GM12878 (cell line): ENCODE data around the gene PTEN. TPM values are rescaled to one million over a fixed set of nuclear protein-coding genes. Genes with fewer than 3 reads are reported as not detected.

Experiments
- BACH1 ChIP-seq: fragments of 450-650 bp; IDR thresholded peaks from 2 replicates; pipeline ENCODE4 v1.6.1; 2017; ENCODE audit warnings: mild to moderate bottlenecking, borderline replicate concordance
- BMI1 ChIP-seq: fragments of 450-650 bp; IDR thresholded peaks from 2 replicates; pipeline ENCODE4 v1.6.1; 2016; ENCODE audit warnings: mild to moderate bottlenecking, moderate library complexity, borderline replicate concordance
- CHD4 ChIP-seq: fragments of 200-600 bp; sonication (generic); IDR thresholded peaks from 2 replicates; pipeline ENCODE4 v1.6.1; 2016; ENCODE audit warnings: mild to moderate bottlenecking
- CREM ChIP-seq: IDR thresholded peaks from 2 replicates; pipeline ENCODE4 v1.6.1; 2014; ENCODE audit warnings: antibody characterized with exemption, low read depth
- CUX1 ChIP-seq: IDR thresholded peaks from 2 replicates; pipeline ENCODE4 v1.6.1; 2012; ENCODE audit warnings: improper control_type of control experiment, low read depth, low read length; ENCODE audit not compliant: insufficient replicate concordance
- E4F1 ChIP-seq: fragments of 450-650 bp; IDR thresholded peaks from 2 replicates; pipeline ENCODE4 v1.6.1; 2018; ENCODE audit warnings: borderline replicate concordance, mild to moderate bottlenecking; ENCODE audit not compliant: partially characterized antibody
- EED ChIP-seq: sonication (generic); IDR thresholded peaks from 2 replicates; pipeline ENCODE4 v1.6.1; 2016; ENCODE audit warnings: antibody characterized with exemption, low read depth
- EZH2 ChIP-seq: IDR thresholded peaks from 2 replicates; pipeline ENCODE4 v1.6.1; 2012; ENCODE audit warnings: low read depth, mild to moderate bottlenecking, control low read depth, inconsistent platforms, low read length, borderline replicate concordance; ENCODE audit not compliant: control insufficient read depth
- HDGF ChIP-seq: fragments of 450-650 bp; IDR thresholded peaks from 2 replicates; pipeline ENCODE4 v1.6.1; 2016; ENCODE audit warnings: antibody characterized with exemption
- LARP7 ChIP-seq: fragments of 450-650 bp; IDR thresholded peaks from 2 replicates; pipeline ENCODE4 v1.6.1; 2017; ENCODE audit warnings: mild to moderate bottlenecking
- MTA3 ChIP-seq: IDR thresholded peaks from 2 replicates; pipeline ENCODE4 v1.6.1; 2012; ENCODE audit warnings: low read length, inconsistent platforms, borderline replicate concordance
- NFYA ChIP-seq: IDR thresholded peaks from 2 replicates; pipeline ENCODE4 v1.6.1; 2011; ENCODE audit warnings: low read depth, mild to moderate bottlenecking, low read length, improper control_type of control experiment, borderline replicate concordance
- NRF1 ChIP-seq: conservative IDR thresholded peaks from 2 replicates; pipeline ENCODE4 v1.6.1; 2011; ENCODE audit warnings: mild to moderate bottlenecking, low read depth, low read length, improper control_type of control experiment
- PAX5 ChIP-seq: IDR thresholded peaks from 2 replicates; pipeline ENCODE4 v1.6.1; 2011; ENCODE audit warnings: low read depth, low read length, borderline replicate concordance
- PAX8 ChIP-seq: fragments of 450-650 bp; IDR thresholded peaks from 2 replicates; pipeline ENCODE4 v1.6.1; 2017; ENCODE audit warnings: mild to moderate bottlenecking, moderate library complexity
- PML ChIP-seq: IDR thresholded peaks from 2 replicates; pipeline ENCODE4 v1.6.1; 2012; ENCODE audit warnings: low read length, inconsistent platforms
- SMAD5 ChIP-seq: IDR thresholded peaks from 2 replicates; pipeline ENCODE4 v1.6.1; 2016; ENCODE audit warnings: antibody characterized with exemption, low read depth
- ZBTB11 ChIP-seq: fragments of 450-650 bp; formaldehyde crosslinking; IDR thresholded peaks from 2 replicates; pipeline ENCODE4 v1.5.0; 2022; ENCODE audit warnings: mild to moderate bottlenecking, missing genetic modification characterization
- ZNF24 ChIP-seq: fragments of 450-650 bp; IDR thresholded peaks from 2 replicates; pipeline ENCODE4 v1.6.1; 2017; ENCODE audit warnings: antibody characterized with exemption, mild to moderate bottlenecking
- polyA plus RNA-seq, 11 experiments: library from polyadenylated mRNA; depleted of rRNA in 4 of 11; unstranded in 6 of 11; stranded (reverse) in 5 of 11; fragments of >200 nt; fragmentation: Nextera tagmentation in 4 of 11; fragmentation: Illumina TruSeq in 1 of 11; extraction: Ambion mirVana in 4 of 11; extraction: Trizol in 1 of 11; gene quantifications; 1 replicate in 1 of 11; 2 replicates in 10 of 11; pipeline versions ENCODE4 v1.2.1 to v1.2.3, GENCODE V29; 2011 to 2016; ENCODE audit warnings: inconsistent platforms in 2 of 11, missing spikeins in 2 of 11, low read depth in 1 of 11
- total RNA-seq, 4 experiments: library from RNA; depleted of rRNA in 3 of 4; stranded (reverse); fragments of >200 nt in 3 of 4; fragmentation: Illumina TruSeq in 1 of 4; extraction: Trizol in 1 of 4; gene quantifications; 2 replicates each; pipeline versions ENCODE4 v1.2.1 to v1.2.3, GENCODE V29; 2013 to 2021

Gene PTEN
- total and polyA plus RNA-seq, 10 of the 15 experiments (the other 5 are each of a cell fraction or from before 2014, with no cell fraction given) = 26.1 to 175 (median 58.1) TPM

GRCh38 chr10:87818505-87819288 lies 44.7 kb upstream of the PTEN start (continued):
- TF ChIP-seq PAX5 (no peak), CHD4 (no peak), BACH1 (no peak), EZH2 (no peak), PML (no peak), ZNF24 (no peak), NFYA (no peak), CUX1 (no peak), LARP7 (0 out of 2 replicates have a peak, but pooled peaks have one; percentile 39), PAX8 (no peak), ZBTB11 (no peak), E4F1 (no peak), NRF1 (no peak), EED (no peak), BMI1 (no peak), CREM (peak; percentile 75), HDGF (no peak), MTA3 (no peak), SMAD5 (no peak)
